SK-N-SH treated with all-trans-retinoic acid at 6 μM for 48 hours (cell line): ENCODE results near the gene PRKCE.

Experiments
- BACH2 ChIP-seq: fragments of 250-450 bp; sonication (Bioruptor Pico); IDR thresholded peaks from 2 replicates; pipeline ENCODE4 v1.9.0; 2021; ENCODE audit warnings: mild to moderate bottlenecking, borderline replicate concordance
- PATZ1 ChIP-seq: fragments of 250-450 bp; sonication (Bioruptor Pico); IDR thresholded peaks from 2 replicates; pipeline ENCODE4 v1.8.0; 2020; ENCODE audit warnings: mild to moderate bottlenecking, moderate library complexity, borderline replicate concordance
- ZNF70 ChIP-seq: fragments of 450-650 bp; formaldehyde crosslinking; IDR thresholded peaks from 2 replicates; pipeline ENCODE4 v1.5.0; 2020; ENCODE audit warnings: mild to moderate bottlenecking, moderate library complexity

DNA sequence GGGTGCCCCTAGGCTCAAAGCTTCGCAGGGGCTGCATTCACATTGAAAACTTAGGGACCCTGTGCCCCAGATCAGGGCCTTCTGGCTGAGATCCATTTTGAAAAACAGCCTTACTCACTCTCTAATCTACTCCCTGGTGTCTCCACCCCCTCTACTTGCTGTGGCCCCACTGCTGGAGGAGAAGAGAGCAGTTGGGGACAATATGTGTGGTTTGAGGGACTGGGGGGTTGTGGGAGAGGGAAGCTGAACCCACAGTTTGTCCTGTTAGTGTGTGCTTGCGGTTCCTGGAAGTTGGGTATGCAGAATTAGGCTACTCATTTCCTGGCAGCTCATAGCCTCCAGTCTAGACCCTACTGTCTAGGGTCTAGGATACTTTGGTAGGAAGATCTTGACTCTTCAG lies 211.4 kb downstream of the PRKCE start:
- no peak for TF ChIP-seq ZNF70 (CRISPR knock-in tag)
- no peak for TF ChIP-seq PATZ1 (CRISPR knock-in tag)
- TF ChIP-seq BACH2 (CRISPR knock-in tag), result no peak
